ENCODE data around the gene FTH1.
"Not testable (repeated sequence)": the region's sequence is repeated elsewhere in the genome, so short reads cannot be mapped to it uniquely, and the experiment has no call there.

The FTH1 gene

DNA sequence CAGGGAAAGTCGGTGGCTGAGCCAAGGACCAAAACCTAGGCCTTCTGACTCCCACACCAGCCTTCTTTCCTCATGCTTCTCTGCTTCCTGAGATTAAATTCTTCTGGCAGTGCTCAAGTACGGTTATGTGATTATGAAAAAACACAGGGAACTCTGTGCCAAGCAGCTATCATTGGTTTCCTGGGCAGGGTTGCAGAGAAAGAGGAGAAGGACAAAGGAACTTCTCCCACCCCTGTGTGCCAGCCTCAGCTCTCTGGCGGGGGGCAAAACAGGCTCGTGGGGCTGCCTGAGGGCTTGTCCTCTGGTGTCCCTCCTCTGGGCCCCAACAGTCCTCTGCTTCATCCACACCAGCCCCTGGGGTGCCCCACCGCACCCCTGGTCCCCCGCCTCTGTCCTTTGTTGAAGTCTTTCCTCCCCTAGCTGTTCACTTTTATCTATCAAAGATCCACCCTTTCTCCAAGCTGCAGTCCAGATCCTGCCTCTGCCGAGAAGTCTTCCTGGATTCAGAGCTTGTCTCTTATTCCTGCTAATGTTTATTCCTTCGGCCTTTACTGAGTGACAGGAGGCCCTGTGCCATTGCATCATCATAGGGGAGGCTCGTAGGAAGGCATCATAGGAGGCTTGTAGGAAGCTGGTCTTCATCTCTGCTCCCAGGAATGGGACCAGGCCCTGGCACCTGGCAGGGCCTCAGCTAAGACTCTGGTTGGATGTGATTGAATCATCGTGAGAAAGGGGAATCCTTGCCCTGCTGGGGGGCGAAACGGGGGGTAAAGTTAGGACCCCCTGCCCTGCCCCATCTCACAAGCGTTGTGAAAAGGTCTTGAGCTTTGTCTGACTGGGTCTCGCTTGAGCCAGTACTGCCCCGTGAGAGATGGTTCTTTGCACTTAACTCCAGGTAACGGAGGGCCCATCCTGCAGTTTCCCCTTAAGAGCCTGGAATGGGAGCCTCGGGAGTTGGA is 11.5 kb upstream of the FTH1 start:
- DNase-seq: no peak

DNA sequence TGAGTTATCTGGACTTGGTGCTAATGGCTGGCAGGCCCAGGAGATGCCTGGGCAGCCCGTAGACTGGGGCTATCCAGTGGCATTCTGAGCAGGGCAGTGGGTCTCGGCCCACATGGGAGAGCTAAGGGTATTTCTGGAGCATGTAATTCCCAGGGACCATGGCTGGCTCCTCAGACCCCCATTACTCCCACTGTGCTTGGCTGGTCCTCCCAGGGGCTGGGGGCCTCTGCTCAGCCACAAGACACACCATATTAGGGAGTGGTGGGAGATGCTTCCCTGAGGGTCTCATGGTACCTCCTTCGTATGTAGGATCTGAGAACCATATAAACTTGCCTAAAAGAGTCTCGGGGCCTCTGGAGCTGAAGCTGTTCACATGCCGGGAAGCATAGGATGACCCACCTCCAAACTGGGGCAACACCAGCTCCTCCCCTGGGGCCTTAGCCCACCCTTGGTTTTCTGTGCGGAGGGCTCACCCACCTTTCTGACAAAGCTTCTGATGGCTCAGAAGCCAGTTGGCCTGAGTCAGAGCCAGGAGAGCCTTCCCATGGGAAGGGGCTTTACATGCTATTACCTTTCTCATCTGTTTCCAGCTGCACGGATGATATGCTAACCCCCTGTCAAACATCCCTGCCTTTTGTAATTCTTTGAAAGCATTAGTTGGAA is 9.5 kb upstream of the FTH1 start:
- DNase-seq: no peak

DNA sequence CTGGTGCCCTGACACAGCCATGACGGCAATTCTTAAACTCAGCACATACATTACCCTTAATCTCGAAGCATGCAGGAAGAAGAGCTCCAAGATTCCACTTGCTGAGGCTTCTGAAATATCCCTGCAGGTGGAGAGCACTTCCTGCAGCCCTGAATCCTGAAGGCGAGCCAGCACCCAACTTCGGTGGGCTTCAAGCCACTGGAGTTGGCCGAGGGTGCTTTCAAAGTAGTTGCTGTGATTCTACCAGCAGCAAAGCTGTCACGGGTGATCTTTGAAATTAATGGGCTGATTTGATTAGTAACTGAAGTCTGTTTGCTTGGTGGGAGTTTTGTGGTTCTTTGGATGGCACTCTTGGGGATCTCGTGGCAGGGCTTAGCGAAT is 9.0 kb upstream of the FTH1 start:
- DNase-seq: no peak

DNA sequence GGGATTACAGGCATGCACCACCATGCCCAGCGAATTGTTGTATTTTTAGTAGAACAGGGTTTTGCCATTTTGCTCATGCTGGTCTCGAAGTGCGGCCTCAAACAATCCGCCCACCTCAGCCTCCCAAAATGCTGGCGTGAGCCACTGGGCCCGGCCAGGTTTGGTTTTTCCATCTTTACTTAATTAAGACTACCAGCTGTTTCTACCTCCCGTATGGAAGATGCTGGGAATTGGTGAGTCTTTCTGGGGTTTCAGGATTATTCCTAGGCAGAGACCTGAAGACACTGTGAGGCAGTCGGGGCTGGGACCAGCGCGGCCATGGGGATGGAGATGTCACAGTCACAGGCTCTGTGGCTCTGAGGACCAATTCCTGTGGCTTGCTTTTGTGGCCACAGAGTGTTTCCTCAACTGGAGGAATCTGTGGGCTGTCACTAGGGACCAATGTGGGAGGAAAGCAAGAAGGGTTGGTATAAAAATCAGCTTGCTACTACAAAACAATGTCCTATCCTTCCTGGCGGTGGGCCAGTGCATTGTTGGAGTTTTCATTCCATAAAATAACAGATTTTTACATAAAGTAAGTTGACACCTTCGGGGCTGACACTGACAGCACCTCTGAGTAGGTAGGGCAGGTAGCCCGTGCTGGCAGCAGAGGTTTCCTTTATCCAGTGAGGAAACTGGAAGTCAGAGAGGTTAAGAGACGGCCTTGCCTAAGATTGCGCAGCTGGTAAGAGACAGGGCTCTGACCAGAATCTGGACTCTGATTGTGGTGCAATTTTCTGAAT is 8.4 kb upstream of the FTH1 start:
- DNase-seq: no peak

DNA sequence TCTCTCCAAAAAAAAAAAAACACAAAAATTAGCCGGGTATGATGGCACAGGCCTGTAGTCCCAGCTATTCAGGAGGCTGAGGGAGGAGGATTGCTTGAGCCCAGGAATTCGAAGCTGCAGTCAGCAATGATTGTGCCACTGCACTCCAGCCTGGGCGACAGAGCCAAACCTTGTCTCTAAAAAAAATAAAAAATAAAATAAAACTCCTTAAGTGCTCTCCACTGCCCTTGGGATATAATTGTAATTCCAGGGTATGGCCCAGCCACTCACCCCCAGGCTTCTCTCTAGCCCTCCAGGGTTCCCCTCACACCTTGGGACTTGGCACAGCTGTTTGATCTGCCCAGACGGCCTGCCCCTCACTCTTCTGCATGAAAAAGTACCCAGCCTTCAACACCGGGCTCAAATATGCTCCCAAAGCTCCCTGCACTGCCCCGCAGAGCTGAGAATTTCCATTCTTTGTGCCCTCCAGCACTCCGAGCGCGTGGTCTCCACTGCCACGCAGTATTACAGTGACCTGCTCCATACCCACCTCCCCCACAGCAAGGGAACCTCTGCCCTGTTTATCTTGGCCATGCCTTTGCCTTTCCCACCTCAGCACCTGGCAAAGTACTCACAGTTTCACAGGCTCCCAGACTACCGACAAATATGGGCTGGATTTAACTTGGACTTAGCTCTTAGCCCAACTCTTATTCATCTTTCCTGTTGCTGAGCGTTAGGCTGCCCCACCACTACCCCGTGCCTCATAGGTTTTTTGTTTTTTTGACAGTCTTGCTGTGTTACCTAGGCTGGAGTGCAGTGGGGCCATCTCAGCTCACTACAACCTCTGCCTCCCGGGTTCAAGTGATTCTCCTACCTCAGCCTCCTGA is 7.6 kb upstream of the FTH1 start:
- DNase-seq: no peak

DNA sequence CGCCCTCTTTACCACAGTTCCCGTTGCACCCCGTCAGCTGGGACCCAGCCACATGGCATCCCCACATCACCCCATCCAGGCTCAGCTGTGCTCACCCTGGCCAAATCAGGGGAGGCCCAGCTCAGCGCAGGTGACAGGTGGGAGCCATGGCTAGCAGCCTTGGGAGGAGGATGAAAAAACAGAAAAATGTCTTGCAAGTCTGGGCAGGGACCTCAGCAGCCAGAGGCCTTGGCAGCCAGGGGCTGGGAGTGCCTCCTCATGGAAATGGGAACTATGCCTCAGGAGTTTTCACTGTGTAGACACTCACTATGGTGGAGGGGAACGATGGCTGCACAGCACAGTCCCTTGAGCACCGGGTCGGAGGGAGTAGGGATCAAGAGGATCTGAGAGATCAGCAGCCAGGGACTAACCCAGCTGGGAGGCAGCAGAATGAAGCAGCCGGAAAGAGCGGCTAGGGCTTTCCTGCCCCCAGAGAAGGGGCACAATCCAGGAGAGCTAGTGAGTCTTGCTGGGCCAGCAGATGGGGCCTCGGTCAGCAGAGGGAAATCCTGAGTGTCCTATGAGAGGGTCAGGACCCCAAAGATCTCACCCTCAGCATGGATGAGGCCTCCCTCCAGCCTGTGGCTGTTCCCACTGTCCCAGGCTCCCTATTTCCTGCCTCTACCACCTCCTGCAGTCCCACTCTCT is 6.2 kb upstream of the FTH1 start:
- no peak for DNase-seq

DNA sequence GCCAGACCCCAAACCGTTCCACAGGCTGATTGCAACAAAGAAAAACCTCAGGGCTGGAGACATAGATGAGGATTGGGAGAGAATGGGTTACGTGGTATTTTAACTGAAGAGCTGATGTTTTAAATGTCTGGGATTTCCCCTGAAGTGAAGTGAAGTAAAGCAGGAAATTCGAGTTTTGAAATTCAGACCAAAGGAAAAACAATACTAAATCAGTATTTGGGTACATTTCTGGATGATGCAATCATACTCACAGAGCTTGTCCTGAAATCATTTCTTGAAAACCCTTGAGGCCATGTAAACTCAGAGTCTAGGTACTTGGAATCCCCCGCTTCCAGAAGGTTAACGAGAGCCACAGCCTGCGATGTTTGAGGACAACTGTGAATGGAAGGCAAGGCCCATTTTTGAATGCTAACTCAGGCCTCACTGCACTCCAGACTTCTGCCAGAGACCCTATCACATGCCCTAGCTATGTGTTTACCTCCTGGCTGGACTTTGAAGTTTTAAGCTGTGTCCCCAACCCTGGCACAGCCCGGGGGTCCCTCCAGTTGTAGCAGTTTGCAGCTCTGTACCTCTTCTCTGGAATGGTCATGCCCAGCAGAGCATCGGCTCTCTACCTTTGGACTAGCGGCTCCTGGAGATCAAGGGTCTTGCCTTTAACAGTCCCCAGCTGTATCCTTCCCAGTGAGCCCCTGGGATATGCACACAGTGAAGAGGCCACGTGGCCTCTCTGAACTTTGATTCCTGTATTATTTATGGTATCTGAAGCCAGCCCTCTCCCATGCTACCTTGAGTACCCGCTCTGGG is 5.4 kb upstream of the FTH1 start:
- peak; percentile 93 for DNase-seq

DNA sequence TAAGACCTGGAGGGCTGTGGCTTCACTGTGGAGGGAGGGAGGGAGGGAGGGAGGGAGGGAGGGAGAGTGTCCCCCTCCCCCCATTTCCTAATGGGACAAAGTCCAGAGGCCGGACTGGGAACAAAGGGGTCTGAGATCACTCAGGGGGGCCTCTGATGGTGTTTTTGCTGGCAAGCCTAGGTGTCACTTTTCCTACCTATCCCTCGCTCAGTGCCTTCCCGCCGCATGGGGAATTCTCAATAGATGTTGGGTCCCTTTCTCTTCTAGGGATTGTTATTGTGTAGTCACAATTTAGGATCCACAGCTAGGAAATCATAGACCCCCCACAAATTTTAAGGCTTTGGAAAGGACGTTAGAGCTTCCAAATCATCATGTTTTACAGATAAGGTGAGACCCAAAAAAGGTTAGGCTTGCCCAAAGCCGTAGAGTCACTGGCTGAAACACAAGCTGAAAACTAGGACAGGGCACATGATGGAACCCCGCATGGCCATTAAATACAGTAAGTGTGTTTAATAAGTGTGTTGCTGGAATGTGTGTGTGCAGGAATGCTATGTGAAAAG is 4.8 kb upstream of the FTH1 start:
- no peak for DNase-seq

DNA sequence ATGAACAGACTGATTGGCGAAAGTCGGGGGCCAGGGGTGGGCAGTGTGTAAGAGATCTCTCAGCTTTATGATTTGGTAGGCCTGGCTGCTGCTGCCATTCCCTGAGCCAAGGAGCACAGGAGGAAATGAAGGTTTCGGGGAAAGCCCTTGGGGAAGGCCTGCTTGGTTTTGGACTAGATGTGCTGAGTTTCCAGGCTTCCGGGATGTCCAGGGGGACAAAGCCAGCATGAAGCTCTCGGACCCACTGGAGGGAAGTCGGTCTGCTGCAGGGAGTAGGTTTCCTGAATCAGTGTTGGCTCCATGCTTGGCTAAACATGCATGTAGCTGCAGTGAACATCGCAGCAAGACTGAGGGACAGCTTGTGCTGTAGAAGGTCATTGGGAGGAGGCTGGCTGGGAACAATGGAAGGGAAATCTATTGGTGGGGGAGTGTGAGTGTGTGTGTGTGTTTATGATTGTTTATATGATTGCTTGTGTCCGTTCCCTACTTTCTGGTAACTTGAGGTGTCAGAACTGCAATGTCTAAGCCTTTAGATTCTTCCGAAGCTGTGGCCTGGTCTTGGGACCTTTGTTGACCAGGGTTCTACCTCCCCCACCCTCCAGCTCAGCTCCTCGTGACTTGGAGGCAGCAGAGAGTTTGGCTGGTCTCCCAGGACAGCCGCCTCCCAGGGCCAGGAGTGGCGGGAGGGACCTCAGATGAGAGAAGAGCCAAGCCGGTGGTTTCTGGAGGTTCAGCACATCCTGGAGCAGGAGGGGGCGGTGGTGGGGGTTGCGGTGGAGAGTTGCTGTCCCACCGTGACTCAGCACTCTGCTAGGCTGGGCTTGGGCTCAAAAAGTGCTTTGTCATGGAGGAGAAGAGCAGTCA is 4.0 kb upstream of the FTH1 start:
- peak; percentile 100 for DNase-seq

DNA sequence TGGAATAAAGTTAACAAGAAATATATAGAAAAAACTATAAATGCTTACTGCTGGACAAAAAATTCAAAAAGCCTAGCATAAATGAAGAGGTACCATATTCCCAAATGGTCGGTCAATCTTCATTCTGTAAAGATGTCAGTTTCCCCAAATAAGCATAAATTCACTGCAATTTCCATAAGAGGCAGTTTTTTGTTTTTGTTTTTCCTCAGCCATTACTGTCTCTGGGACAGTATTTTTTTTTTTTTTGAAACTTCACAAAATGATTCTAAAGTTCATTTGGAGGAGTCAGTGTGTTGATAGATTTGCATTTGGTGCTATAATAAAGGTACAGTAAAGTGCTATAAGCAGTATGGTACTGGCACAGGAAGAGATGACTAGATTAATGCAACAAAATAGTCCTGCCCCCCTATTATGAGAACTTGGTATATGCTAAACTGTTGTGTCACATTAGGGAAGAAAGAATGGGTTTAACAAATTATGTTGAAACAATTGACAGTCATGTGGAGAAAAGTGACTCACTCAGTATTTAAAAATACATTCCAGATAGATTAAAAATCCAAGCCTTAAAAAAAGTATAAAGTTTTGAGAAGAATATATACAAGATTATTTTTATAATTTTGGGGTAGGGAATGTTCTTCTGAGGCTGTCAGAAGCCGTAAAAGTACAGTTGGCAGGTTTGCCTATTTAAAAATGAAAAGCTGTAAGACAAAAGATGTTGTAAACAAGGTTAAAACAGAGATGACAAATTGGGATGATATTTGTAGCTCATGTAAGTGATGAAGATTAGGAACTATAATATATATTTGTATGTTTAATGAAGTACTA is 2.6 kb upstream of the FTH1 start:
- DNase-seq: peak; percentile 93

DNA sequence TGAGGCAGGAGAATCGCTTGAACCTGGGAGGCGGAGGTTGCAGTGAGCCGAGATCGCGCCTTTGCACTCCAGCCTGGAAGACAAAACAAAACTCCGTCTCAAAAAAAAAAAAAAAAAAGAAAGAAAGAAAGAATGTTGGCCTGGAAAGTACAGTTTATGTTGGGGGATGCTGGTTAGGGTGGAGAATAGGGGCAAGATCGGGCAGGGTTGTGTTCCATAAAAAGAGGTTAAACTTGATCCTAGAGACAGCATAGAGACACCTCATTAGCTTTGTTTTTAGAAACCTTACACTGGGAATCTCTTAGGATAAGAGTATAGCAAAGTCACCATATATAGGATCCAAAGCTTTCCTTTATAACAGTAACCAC is 1.9 kb upstream of the FTH1 start:
- DNase-seq: no peak

DNA sequence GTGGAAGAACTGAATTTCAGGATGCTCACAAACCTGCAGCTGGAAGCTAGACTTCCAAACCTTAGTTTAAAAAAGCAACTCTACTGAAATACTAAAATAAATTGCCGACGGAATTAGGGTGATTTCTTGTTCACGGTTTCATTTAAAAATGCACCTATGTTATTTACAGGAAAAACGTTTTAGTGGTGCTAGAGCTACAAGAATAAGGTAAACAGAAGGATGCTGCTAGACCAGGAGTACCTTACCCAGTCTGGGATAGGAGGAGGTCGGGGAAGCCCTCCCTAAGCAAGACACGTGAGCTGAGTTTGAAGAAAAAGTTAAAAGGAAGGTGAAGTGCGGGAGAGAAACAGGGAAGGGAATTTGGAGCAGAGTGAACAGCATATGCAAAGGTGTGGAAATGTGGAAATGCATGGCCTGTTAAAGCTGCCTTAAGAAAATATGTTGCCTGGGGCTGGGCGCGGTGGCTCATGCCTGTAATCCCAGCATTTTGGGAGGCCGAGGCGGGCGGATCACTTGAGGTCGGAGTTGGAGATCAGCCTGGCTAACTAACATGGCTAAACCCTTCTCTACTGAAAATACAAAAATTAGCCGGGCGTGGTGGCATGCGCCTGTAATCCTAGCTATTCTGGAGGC is 1.4 kb upstream of the FTH1 start:
- DNase-seq: no peak

DNA sequence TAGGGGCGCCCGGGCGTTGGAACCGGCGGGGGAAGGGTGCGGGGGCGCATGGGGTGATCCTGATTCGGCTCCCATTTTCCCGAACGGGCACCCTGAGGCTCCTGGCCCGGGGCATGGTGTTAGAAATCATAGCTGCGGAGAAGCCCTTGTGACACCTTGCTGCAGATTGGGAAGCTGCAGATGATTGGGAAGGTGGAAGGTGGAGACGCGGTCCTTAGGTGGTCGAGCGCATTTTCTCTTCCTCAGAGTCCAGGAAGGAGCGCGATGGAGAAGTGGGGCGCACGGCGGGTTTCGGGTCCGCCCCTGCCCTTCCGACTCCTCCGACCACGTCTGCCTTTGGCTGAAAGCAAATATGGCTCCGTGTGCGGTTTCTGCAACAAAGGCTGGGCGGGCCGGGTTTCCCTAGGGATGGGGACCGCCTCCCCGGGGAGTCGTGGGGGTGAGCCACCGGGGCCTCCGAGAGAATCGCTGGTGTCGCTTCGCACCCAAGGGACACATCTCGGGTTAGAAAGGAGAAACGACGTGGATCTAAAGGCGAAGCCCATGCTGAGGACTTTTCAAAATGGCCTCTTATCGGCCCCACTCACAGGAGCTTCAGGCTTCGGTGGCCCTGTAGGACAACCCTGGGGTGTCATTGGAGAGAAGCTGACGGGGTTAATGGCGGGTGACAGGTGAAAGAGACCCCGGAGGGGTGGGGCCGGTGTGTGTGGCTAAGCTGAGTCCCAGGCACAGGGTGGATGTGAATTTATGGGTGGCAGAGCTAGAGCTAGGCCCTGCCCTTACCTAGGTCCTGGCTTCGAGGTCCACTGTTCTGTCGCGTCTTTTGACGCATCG is 707 bp upstream of the FTH1 start:
- DNase-seq: peak; percentile 33

DNA sequence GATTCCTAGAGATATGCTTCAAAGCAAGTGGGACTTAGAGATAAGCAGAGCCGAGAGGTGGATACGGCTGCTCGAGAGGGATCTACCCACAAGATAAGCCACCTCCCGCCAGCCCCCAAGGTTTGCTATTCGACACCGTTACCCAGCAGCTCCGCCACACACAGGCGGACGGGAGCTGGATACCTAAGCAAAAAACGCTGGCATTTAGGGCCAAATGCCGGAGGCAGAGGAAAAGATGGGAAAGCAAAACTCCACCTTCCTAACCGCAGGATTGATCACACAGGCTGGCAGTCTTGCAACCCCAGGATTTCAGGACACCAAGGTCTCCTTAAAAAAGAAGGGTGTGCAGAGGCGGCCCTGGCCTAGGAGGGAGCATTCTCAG is 709 bp downstream of the FTH1 start:
- no peak for DNase-seq

DNA sequence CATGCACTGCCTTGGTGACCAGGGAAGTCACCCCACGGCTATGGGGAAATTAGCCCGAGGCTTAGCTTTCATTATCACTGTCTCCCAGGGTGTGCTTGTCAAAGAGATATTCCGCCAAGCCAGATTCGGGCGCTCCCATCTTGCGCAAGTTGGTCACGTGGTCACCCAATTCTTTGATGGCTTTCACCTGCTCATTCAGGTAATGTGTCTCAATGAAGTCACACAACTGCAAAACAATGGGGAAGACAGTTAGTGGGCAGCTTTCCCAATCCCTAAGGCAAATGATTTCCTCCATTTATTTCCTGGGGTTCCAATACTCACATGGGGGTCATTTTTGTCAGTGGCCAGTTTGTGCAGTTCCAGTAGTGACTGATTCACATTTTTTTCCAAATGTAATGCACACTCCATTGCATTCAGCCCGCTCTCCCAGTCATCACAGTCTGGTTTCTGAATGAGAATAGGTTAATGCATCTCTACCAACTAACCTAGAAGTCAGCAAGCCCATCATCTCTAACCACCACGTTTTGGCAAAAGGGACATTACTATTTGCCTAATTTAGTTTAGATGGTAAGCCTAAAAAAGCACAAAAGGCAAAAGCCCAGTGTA is 2.7 kb downstream of the FTH1 start:
- not testable (repeated sequence) for DNase-seq

DNA sequence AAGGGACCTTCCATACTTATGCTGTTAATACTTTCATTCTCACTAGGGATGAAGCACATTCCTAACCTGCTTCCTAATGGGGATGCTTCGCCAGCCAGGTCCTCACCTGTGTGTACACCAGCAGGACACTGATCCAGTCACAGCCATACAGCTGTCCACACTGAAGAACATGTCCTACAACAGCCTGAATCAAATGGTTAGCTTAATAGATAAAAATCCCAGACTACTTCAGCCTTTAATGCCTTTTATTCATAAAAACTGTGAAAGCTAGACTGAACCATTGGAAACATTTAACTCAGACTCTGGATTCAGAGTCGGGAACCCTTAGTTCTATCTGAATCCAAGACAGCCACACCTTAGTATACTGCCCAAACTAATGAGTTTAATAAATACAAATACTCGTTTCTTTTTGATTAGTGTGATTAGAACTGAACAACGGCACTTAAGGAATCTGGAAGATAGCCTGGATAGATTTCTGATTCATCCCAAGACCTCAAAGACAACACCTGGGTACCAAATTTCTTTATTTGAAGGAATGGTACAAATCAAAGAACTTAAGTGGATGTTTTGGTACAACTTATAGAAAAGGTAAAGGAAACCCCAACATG is 3.3 kb downstream of the FTH1 start:
- no peak for DNase-seq

Data from fibroblast of skin of right biceps (primary cell).